Activated CD4-positive, alpha-beta T cell treated with anti-CD3 and anti-CD28 coated beads, Interleukin-2, amount 50 U/mL, for 4 hours (primary cell): ENCODE data around the gene GPR153.
"Not testable (repeated sequence)": the region's sequence is repeated elsewhere in the genome, so short reads cannot be mapped to it uniquely, and the experiment has no call there.

Experiments used
- DNase-seq, 2 experiments: peaks; one replicate each; pipeline ENCODE4 v3.0.0-alpha.2; 2020

The GPR153 gene

GRCh38 chr1:6260961-6261614, at the start of gene GPR153:
GPR153 (minus strand) TSS chr1:6261098; CDS start chr1:6254905, 6,193 bp downstream.
- DNase-seq = peak; percentile 39 to 53

- no peak for DNase-seq
Measured at GRCh38 chr1:6310116-6310848, 49.4 kb upstream of the GPR153 start.

- DNase-seq = no peak
Measured at GRCh38 chr1:6309564-6309963, 48.7 kb upstream of the GPR153 start.

GRCh38 chr1:6308449-6308848, 47.6 kb upstream of the GPR153 start:
- no peak for DNase-seq

GRCh38 chr1:6307682-6308081, 46.8 kb upstream of the GPR153 start:
- not testable (repeated sequence) for DNase-seq

GRCh38 chr1:6307099-6307498, 46.2 kb upstream of the GPR153 start:
- DNase-seq = no peak

GRCh38 chr1:6303397-6304012, 42.6 kb upstream of the GPR153 start:
- no peak for DNase-seq

GRCh38 chr1:6302568-6302967, 41.7 kb upstream of the GPR153 start:
- DNase-seq = no peak

GRCh38 chr1:6301526-6301925, 40.6 kb upstream of the GPR153 start:
- no peak for DNase-seq

GRCh38 chr1:6300342-6301048, 39.6 kb upstream of the GPR153 start:
- DNase-seq = no peak

GRCh38 chr1:6299557-6300165, 38.8 kb upstream of the GPR153 start:
- no peak for DNase-seq

- no peak for DNase-seq
Measured at GRCh38 chr1:6298940-6299465, 38.1 kb upstream of the GPR153 start.

GRCh38 chr1:6298530-6298929, 37.6 kb upstream of the GPR153 start:
- no peak for DNase-seq

- DNase-seq = no peak
Measured at GRCh38 chr1:6295910-6296309, 35.0 kb upstream of the GPR153 start.

- DNase-seq = no peak
Measured at GRCh38 chr1:6294890-6295556, 34.1 kb upstream of the GPR153 start.

- DNase-seq = no peak
Measured at GRCh38 chr1:6294080-6294889, 33.4 kb upstream of the GPR153 start.

GRCh38 chr1:6292102-6292501, 31.2 kb upstream of the GPR153 start:
- DNase-seq = no peak

- DNase-seq = no peak
Measured at GRCh38 chr1:6288665-6289064, 27.8 kb upstream of the GPR153 start.

- DNase-seq = no peak
Measured at GRCh38 chr1:6288026-6288425, 27.1 kb upstream of the GPR153 start.

- DNase-seq = no peak
Measured at GRCh38 chr1:6287431-6287886, 26.6 kb upstream of the GPR153 start.

GRCh38 chr1:6287029-6287428, 26.1 kb upstream of the GPR153 start:
- no peak for DNase-seq
